Right lobe of liver (tissue), 6 donors: ENCODE results near the gene CSNK1G1. TPM values are rescaled to one million over a fixed set of nuclear protein-coding genes. Genes with fewer than 3 reads are reported as not detected.

Experiments
- ATAC-seq, 4 donors: fragments of 200-7000 bp; cut with Tn5 transposase; one replicate each; pipeline ENCODE4 v1.9.1; 2020; ENCODE audit warnings: mild to moderate bottlenecking in 4 of 4, moderate library complexity in 4 of 4
- DNase-seq, 3 donors: peaks; one replicate each; pipeline ENCODE4 v3.0.0-alpha.2; 2020
- H3K27ac ChIP-seq, 3 donors: fragments of 200-600 bp; one replicate each; pipeline ENCODE4 v1.8.0; 2022
- H3K27me3 ChIP-seq, 2 donors: fragments of 200-600 bp; one replicate each; pipeline ENCODE4 v1.8.0; 2022
- H3K36me3 ChIP-seq, 4 donors: fragments of 200-600 bp; sonication (generic) in 1 of 4; one replicate each; pipeline versions ENCODE4 v1.5.1 to v1.8.0; 2017 to 2022; ENCODE audit warnings: control low read depth in 1 of 4
- H3K4me1 ChIP-seq, 4 donors: fragments of 200-600 bp; sonication (generic) in 1 of 4; one replicate each; pipeline versions ENCODE4 v1.5.1 to v1.8.0; 2017 to 2022; ENCODE audit warnings: control low read depth in 1 of 4
- H3K4me3 ChIP-seq, 3 donors: fragments of 200-600 bp; one replicate each; pipeline ENCODE4 v1.8.0; 2022
- H3K9me3 ChIP-seq, 4 donors: fragments of 200-600 bp; sonication (generic) in 1 of 4; one replicate each; pipeline versions ENCODE4 v1.5.1 to v1.8.0; 2017 to 2022; ENCODE audit warnings: control low read depth in 1 of 4
- POLR2A ChIP-seq: fragments of 450-650 bp; IDR thresholded peaks from one replicate; pipeline ENCODE4 v1.6.1; 2017; ENCODE audit warnings: antibody characterized with exemption, mild to moderate bottlenecking
- WGBS: methylation state at CpG from one replicate; pipeline ENCODE4 v1.1.6; 2018; ENCODE audit warnings: low coverage, low lambda C conversion rate; ENCODE audit not compliant: insufficient coverage; ENCODE audit errors: missing lambda C conversion rate; 5-methylcytosine and 5-hydroxymethylcytosine counted together
- intact Hi-C, 2 donors: fragments of 100-400 bp; cut with DNase I; formaldehyde crosslinking; loops; one replicate each; pipeline versions ENCODE4 v1.11.2 to v1.14.1; 2022
- total RNA-seq, 6 experiments: library from RNA; depleted of rRNA in 2 of 6; stranded (reverse); fragments of >200 nt in 2 of 6; fragmentation: NEBNext Ultra II Directional in 3 of 6; extraction: Animal tissue kit (Norgen Biotek cat#: 25700) in 3 of 6; gene quantifications; one replicate each; pipeline versions ENCODE4 v1.1.0 to v1.2.4, GENCODE V29; 2016 to 2023
- TF ChIP-seq, protein P1 (sequence below), 4 donors: fragments of 200-600 bp in 3 of 4; fragments of 450-650 bp in 1 of 4; IDR thresholded peaks; one replicate each; pipeline versions ENCODE4 v1.5.1 to v1.8.0; 2016 to 2022; ENCODE audit warnings: antibody characterized with exemption in 4 of 4, mild to moderate bottlenecking in 2 of 4
- donor health status: DM: no; HTN: yes; CAD: no.
- donor health status: DM: no; HTN: no; CAD: no.
- donor health status: DM: no; HTN: no; CAD: no.
- donor health status: DM: no; HTN: yes; CAD: no.
- donor health status: DM: no; HTN: yes; CAD: no.

CSNK1G1 gene
- total RNA-seq, 6 experiments from 2014 or later, result 3.9 to 7.1 (median 5.5) TPM

DNA sequence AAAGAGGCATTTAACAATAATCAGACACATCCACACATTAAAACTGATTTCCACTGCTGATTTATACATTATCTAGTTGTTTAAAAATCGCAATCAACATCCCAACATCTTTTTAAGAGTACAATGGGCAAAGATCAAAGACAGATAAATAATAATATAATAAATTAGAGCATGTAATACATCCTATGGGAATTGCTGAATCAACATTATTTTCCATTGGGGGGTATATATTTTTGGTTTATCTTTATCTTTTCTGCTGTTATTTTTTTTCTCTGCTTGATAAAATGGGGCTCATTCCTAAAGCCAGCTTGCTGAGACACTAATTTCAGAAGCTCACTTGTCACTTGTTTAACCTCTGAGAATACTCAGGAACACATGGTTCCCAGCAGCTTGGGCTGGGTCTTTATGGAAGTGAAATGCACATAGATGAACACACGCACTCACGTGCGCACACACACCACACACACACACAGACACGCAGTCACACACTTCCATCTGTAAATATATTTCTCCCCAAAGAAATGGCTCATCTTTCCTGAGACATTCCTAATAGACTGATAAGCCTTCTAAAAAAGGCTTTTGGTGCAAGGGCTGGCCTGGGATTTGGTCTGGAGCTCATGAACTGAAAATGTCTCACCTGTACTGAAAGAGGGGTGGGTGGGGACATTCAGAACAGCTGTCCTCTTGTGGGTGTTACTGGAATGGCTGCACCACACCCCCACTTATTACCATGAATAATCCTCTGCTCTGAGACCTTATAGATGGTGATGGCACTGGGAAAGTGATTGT, 189.7 kb downstream of the CSNK1G1 start:
- ATAC-seq, result no peak

DNA sequence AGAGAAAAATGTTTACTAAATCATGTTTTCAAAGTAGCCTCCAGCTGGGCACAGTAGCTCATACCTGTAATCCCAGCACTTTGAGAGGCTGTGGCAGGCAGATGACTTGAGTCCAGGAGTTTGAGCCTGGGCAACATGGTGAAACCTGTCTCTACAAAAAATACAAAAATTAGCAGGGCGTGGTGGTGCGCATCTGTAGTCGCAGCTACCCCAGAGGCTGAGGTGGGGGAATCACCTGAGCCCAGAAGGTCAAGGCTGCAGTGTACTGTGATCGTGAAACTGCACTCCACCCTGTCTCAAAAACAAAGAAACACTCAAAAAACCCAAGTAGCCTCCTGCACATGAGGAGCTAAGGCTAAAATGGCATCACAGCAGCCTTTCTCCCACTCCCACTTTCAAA, 191.5 kb downstream of the CSNK1G1 start:
- no peak for ATAC-seq
- no peak for TF ChIP-seq POLR2A
- TF ChIP-seq, protein P1, sequence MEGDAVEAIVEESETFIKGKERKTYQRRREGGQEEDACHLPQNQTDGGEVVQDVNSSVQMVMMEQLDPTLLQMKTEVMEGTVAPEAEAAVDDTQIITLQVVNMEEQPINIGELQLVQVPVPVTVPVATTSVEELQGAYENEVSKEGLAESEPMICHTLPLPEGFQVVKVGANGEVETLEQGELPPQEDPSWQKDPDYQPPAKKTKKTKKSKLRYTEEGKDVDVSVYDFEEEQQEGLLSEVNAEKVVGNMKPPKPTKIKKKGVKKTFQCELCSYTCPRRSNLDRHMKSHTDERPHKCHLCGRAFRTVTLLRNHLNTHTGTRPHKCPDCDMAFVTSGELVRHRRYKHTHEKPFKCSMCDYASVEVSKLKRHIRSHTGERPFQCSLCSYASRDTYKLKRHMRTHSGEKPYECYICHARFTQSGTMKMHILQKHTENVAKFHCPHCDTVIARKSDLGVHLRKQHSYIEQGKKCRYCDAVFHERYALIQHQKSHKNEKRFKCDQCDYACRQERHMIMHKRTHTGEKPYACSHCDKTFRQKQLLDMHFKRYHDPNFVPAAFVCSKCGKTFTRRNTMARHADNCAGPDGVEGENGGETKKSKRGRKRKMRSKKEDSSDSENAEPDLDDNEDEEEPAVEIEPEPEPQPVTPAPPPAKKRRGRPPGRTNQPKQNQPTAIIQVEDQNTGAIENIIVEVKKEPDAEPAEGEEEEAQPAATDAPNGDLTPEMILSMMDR (IDR thresholded peaks at IDR 0.05), result no peak
- peak overlapping the region; percentile 84 to 86 (median 86) for H3K27ac ChIP-seq
- peaks cover 9 to 25% (median 18%) of the 10 kb centered on the region in 4 donors for H3K36me3 ChIP-seq
- intact Hi-C loops, result no loop called here
- 72% methylated on average over 4 of the region's 4 CpGs for WGBS
- H3K4me3 ChIP-seq, result no peak overlapping the region
- H3K4me1 ChIP-seq, result peaks cover 0 to 41% (median 16%) of the 10 kb centered on the region in 4 donors
- no peaks in the 10 kb centered on the region for H3K27me3 ChIP-seq
- no peaks in the 10 kb centered on the region for H3K9me3 ChIP-seq
- peak in 1 of 3 donors; percentile 42 for DNase-seq

More for the DNA sequence above, 189.7 kb downstream of the CSNK1G1 start:
- WGBS, result 95% methylated on average over 5 of the region's 5 CpGs
- no peak overlapping the region for H3K4me3 ChIP-seq
- H3K9me3 ChIP-seq, result no peaks in the 10 kb centered on the region
- peaks cover 0 to 23% (median 10%) of the 10 kb centered on the region in 4 donors for H3K4me1 ChIP-seq
- no peak overlapping the region for H3K27ac ChIP-seq
- DNase-seq, result no peak
- intact Hi-C loops, result no loop called here
- peaks cover 0 to 6% (median 2%) of the 10 kb centered on the region in 4 donors for H3K36me3 ChIP-seq
- no peak for TF ChIP-seq POLR2A
- TF ChIP-seq, protein P1 (IDR thresholded peaks at IDR 0.05), result no peak
- no peaks in the 10 kb centered on the region for H3K27me3 ChIP-seq

DNA sequence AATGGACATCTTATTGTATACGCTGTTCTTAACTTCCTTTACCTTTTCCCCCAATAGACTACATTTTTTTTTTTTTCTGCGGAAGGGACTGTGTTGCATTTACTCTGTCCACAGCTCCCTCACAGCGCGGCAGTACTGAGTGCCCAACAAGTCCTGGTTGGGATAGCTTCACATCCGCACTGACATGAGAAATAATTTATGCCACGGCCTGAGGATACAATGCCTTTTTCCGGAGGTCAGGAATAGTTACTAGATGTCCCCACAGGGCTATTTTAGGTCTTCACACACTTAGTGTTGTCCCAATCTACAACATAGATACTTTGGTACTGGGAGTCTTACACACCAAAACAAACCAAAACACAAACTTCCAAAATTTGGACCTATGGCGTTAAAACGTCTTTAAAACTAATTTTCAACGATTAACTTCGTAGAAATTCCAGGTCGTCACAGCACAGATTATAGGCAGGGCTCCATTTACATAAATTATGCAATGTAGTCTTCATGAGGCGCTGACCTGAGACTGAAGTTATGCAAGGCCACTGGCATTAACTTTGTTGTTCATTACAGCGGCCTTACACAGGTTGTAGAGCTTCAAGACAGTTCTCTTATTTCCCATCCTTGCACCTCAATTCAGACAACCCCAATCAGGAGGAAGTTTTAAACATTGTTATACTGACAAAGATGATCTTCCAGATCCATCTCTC, 192.2 kb downstream of the CSNK1G1 start:
- Histone ChIP-seq H3K4me3 (peak overlapping the region; percentile 14 to 96 (median 40)), H3K27ac (peak overlapping the region; percentile 84 to 86 (median 86)), H3K27me3 (no peaks in the 10 kb centered on the region), H3K4me1 (peaks cover 0 to 47% (median 16%) of the 10 kb centered on the region in 4 donors), H3K9me3 (no peaks in the 10 kb centered on the region), H3K36me3 (peaks cover 14 to 31% (median 23%) of the 10 kb centered on the region in 4 donors)
- DNase-seq (peak in 1 of 3 donors; percentile 65), ATAC-seq (peak; percentile 27 to 51 (median 40))
- TF ChIP-seq, protein P1 (IDR thresholded peaks at IDR 0.05), result peak in 1 of 4 donors; percentile 2
- no peak for TF ChIP-seq POLR2A
- intact Hi-C loops, result no loop called here
- 15% methylated on average over 12 of the region's 14 CpGs for WGBS

DNA sequence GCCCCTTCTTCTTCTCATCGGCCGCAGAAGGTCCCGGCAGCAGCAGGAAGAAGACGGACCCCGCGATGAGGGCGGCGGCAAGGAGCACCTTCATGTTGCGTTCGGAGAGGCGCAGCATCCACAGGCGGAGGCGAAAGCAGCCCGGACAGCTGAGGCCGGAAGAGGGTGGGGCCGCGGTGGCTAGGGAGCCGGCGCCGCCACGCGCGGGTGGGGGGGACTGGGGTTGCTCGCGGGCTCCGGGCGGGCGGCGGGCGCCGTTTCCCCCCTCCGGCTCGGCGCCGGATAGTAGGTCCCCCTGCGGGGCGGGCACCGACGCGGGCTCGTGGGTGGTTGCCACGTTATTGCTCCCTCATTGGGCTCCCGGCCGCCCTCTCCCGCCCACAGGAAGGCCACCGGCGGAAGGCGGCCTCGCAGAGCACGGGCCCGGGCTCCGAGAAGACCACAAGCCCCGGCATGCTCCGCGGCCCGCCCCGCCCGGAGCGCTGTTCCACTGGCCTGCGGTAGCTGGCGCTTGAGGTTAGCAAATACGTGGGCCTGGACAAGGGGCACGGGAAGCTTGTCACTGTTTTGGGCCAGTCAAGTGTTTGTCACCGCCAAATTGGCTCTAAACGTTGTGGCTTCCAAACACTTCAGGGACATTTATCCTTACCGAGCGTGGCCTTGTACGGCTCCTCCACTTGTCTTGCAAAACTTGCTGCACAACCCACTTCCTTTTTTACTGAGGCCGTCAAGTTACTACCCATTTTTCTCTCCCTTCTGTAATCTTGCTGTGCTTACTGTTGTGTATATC, 192.9 kb downstream of the CSNK1G1 start, which contains the start of gene PPIB:
PPIB (minus strand) TSS at position 154 of the 790 bp plus-strand sequence; CDS start at position 118, 36 bp downstream.
- Histone ChIP-seq H3K27me3 (no peaks in the 10 kb centered on the region), H3K4me1 (peaks cover 0 to 50% (median 16%) of the 10 kb centered on the region in 4 donors), H3K9me3 (no peaks in the 10 kb centered on the region), H3K4me3 (peak within 1 kb of the TSS; percentile 75 to 99 (median 96)), H3K27ac (peak within 1 kb of the TSS; percentile 84 to 86 (median 86)), H3K36me3 (peaks cover 21 to 38% (median 29%) of the 10 kb centered on the region in 4 donors)
- 0% methylated on average over 19 of the region's 69 CpGs for WGBS
- ATAC-seq, result peak; percentile 88 to 96 (median 91)
- TF ChIP-seq, protein P1 (IDR thresholded peaks at IDR 0.05), result peak in 3 of 4 donors; percentile 51 to 61 (median 52)
- peak; percentile 92 for TF ChIP-seq POLR2A
- intact Hi-C loops, result no loop called here
- DNase-seq, result peak; percentile 99
